GM19438 (cell line): Measurements from ENCODE around the gene INTS3.
"Not testable (repeated sequence)": the region's sequence is repeated elsewhere in the genome, so short reads cannot be mapped to it uniquely, and the experiment has no call there.

Source experiments
- ATAC-seq: cut with Tn5 transposase; IDR thresholded peaks from one replicate; pipeline ENCODE4 v1.9.1; 2021; ENCODE audit warnings: low read depth; ENCODE audit not compliant: unreplicated experiment

Gene INTS3

DNA sequence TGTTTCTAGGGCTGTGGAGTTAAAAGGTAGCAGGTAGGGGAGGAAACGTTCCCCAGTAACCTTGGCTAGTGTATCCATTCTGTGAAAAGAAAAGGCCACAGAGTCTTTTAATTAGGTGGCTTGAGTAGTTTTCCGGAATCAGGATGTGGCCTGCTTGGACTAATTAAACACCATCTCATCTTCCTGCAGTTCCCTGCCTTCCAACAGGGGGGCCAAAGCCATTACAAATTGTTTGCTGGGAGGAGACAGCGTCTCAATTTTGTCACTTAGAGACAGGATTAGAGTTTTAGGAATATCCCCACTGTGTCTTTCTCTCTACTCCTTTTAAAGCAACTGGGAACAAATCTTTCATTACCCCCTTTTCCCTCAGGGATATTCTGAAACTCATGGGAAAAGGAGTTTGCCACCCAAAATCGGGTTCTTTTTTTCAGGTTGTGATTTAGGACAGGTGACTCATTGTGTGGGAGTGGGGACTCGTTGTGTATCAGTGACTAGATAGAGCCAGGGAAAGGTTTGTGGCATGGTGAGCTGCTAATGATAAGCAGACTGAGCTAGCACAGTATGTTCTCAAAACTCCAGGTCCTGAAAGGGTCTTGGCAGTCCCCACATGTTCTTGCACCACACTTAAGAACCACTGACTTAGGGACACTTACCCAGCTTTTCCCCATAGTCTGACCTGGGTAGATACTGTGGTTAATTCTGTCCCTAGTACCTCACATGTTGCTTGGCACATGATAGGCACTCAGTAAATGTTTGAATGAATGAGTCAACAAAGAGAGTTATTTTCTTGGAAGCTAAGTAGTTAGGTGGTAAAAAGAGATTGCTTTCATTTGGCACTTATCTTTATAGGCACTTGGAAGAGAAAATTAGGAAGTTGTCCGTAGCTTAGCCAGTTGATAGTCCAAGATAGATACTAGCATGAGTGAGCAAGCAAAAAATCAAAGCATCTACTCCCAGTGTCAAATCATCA is 22.5 kb downstream of the INTS3 start:
- no peak for ATAC-seq

GRCh38 chr1:153752072-153752471 is 24.2 kb downstream of the INTS3 start:
- ATAC-seq = no peak

- ATAC-seq = no peak
Measured at GRCh38 chr1:153752571-153753195, 24.8 kb downstream of the INTS3 start.

DNA sequence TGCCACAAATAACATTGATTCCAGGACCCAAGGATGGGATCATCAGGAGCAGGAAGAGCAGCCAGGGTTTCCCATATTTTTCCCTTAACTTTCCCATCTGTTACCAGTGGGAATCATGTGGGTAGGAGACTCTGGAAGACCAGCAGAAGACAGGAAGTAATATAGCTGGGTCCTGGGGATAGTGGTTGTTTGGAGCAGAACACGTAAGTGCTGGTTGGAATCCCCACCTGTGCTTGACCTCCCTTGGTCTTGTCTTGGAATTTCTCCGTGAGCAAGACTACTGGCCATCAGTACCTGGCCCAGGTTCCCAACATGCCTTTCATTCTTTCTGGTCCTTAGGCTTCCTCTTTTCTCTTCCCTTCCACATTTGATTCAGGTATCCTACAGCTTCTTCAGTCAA is 26.4 kb downstream of the INTS3 start:
- no peak for ATAC-seq

- no peak for ATAC-seq
Measured at GRCh38 chr1:153760440-153760839, 32.6 kb downstream of the INTS3 start.

DNA sequence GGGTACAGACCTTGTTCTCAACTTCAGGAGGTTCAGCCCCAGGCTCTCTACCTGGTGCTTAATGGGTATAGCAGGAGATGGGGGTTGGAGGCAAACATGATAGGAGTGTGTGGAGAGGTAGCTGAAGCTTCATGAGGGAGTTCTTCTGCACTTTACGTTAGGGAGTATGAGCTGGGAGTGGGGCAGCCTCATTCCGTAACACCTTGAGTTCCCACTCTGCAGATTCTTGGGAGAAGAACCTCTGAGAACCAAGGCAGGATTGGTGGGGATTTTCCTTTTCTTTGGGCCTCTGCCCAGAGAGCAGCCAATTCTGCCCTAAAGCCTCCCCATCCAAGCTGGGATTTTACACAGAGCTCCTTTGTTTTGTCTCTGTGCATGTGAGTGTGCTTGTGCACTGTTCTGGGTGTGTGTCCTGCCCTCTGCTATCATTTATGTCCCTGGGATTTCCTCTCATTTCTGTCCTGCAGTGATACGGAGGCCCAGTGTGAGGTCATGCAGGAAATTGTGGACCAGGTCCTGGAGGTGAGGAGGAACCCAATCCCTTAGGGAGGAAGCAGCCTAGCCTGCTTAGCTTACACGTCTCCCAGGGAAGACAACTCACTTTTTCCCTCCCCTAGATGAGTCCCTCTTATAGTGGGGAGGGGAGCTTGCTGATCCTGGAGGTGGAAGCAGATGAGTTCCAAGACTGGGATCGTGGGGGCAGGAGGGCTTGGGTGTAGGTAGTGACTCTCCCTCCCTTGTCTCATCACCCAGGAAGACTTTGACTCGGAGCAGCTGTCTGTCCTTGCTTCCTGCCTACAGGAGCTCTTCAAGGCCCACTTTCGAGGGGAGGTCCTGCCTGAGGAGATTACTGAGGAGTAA is 35.7 kb downstream of the INTS3 start:
- no peak for ATAC-seq

GRCh38 chr1:153764310-153764709 is 36.5 kb downstream of the INTS3 start:
- ATAC-seq = no peak

DNA sequence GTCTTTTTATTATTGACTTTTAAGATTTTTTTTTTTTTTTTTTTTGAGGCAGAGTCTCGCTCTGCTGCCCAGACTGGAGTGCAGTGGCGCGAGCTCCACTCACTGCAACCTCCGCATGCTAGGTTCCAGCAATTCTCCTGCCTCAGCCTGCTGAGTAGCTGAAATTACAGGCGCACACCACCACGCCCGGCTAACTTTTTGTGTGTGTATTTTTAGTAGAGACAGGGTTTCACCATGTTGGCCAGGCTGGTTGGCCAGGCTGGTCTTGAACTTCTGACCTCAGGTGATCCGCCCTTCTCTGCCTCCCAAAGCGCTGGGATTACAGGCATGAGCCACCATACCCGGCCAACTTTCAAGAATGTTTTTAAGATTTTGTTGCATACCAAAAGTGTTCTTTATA is 38.8 kb downstream of the INTS3 start:
- not testable (repeated sequence) for ATAC-seq

DNA sequence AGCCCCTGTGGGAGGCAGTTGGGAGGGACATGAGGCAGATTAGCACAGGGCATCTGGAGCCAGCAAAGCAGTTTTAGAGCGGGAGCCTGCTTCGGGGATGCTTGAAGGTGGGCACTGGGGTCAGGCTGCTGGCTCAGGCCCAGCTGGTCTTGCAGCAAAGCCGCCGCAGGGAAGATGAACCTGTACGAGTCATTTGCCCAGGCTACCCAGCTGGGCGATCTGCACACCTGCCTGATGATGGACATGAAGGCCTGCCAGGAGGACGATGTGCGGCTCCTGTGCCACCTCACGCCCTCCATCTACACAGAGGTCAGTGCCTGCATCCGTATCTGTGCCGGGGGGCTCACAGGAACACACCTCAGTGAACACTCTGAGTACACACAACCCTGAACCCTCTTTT is 39.7 kb downstream of the INTS3 start:
- ATAC-seq = no peak

DNA sequence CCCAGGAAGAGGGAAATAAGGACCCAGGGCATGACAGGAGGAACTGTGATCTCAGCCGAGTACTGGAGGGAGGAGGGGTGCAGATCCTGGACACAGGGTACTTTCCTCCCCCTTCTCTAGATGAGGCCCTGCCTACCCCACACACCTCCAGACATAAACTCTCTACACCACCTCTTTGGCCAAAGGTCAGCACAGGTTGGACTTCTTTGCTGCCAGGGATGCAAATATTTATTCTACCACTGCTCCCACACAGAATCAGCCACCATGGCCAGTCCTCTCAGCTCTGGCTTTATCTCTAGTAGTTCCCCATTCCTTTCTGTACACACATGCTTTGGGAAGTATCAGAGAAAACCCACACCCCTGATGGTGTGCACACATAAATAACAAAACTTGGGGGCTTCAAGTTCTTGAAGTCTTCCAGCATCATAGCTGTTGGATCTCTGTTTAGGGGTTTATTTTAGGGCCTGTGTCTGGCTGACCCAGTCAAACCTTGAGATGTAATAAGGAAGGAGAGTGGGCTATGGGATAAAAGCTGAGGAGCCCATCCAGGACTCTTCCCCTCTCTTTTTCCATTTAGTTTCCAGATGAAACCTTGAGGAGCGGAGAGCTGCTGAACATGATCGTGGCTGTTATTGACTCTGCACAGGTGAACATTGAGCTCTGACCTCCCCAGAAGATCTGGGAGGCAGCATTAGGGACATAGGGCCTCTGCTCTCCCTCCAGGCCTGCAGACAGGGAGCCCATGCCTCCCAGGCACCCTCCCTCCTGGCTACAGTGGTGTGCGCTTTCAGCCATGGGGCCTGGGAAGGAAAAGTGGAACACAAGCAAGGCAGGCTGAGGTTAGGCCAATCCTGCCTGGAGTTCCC is 40.7 kb downstream of the INTS3 start:
- no peak for ATAC-seq

DNA sequence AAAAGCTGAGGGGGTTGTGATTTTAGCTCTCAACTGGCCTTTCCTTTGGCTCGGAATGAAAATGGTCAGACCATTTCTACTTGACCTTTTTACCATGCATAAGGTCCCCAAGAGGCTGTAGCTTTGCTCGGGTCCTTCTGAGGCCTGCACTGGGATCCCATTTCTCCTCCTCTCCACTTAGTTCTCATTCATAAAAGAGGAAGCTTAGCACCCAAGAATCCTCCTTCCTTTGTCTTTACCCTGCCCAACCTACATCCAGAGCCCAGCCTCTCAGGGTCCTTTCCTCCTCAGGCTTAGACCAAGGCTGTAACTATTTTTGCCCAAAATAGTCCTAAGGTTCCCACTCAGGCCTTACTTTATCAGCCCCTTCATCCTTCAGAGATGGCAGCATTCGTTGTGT is 41.4 kb downstream of the INTS3 start:
- ATAC-seq = no peak

GRCh38 chr1:153770797-153771196 is 42.9 kb downstream of the INTS3 start:
- ATAC-seq = no peak

DNA sequence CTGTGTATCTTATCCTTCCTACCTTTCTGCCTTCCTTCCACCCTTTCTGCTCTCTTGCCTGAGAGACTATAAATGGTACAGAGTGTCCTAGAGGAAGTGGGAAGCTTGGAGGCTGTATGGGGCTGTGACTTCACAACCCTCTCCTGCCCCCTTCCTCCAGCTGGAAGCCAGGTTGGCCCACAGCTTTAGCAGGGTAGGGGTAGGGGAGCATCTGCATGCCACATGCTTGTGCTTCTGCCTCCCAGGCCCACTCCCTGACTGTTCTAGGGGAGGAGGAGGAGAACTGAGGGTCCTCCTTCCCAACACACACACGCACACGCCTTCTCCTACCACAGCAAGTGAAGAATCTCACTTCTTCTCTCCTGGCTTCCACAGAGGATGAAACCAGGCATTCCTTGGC is 43.4 kb downstream of the INTS3 start:
- ATAC-seq = no peak

- no peak for ATAC-seq
Measured at GRCh38 chr1:153771841-153772593, 44.2 kb downstream of the INTS3 start.

DNA sequence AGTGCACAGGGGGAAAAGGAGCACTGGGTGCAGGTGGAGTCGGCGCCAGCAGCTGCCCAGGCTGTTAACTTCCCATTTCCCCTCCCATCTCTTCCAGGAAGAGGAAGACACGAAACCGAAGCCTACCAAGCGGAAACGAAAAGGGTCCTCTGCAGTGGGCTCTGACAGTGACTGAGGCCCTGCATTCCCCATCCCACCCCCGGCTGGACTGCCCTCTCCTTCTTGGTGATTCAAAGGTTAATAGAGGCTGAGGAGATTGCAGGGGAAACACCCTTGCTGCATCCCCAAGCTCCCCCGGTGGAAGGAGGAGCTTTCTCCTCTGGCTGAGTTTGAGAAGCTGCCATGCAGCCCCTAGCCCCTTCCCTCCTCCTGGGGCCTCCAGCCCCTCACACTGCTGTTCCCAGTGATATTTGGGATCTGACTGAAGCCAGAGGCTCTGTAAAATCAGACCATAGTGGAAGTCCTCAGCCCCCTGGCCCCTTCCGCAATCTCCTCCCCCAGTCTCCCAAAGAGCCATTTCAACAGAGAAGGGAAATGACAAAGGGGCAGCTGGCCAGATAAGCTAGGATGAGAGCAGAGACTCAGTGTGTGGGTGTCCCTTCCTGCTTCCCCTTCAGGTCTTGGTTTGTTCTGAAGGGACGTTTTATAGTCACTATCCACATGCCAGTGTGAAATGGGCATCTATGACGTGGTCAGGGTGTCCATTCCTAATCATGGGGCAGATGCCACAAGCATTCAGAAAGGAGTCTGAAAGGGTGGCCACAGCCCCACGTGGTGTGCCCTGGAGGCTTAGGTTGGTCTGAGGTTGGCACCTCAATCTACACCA is 45.5 kb downstream of the INTS3 start:
- ATAC-seq = no peak

DNA sequence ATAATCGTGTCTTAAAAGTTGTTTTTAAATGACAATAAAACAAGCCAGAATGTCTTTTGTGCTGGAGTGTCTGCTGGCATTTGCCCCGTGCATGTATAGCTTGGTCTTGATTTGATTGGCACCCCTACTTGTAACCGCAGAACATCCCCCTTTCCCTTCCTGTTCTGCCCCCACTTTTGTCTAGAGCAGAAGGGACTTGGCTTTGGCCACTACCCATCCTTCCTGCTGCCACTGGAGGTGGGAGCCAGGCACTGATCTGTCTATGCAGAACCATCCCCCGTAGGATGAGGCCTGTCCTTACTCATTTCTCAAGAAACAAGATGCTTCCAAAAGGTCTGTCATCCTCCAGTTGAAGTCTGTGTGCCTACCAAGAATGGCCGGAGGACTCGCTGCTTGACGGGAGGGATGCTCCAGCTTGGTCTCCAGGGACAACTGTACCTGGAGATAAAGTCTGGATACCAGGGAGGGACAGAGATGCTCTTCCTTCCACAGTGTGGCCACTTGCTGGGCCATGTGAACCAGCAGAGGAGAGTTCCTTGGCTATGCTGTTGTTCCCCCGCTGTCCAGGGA is 46.3 kb downstream of the INTS3 start:
- ATAC-seq = no peak

GRCh38 chr1:153774780-153775457 is 47.1 kb downstream of the INTS3 start, which contains the start of gene SLC27A3:
Gene SLC27A3, plus strand, starts transcription at chr1:153775407. Its CDS starts 91 bp downstream, at chr1:153775498.
- ATAC-seq = peak; percentile 29
